GM12801 (cell line): ENCODE measurements around the gene DHRS4.
"Not testable (repeated sequence)": the region's sequence is repeated elsewhere in the genome, so short reads cannot be mapped to it uniquely, and the experiment has no call there.

Source experiments
- TF ChIP-seq, protein P1 (sequence below): IDR thresholded peaks from one replicate; pipeline ENCODE4 v1.5.1; 2011; ENCODE audit warnings: control low read depth; ENCODE audit not compliant: insufficient read length; ENCODE audit errors: extremely low read depth

The DHRS4 gene

GRCh38 chr14:23941230-23941629, 12.3 kb upstream of the DHRS4 start:
- TF ChIP-seq, protein P1, sequence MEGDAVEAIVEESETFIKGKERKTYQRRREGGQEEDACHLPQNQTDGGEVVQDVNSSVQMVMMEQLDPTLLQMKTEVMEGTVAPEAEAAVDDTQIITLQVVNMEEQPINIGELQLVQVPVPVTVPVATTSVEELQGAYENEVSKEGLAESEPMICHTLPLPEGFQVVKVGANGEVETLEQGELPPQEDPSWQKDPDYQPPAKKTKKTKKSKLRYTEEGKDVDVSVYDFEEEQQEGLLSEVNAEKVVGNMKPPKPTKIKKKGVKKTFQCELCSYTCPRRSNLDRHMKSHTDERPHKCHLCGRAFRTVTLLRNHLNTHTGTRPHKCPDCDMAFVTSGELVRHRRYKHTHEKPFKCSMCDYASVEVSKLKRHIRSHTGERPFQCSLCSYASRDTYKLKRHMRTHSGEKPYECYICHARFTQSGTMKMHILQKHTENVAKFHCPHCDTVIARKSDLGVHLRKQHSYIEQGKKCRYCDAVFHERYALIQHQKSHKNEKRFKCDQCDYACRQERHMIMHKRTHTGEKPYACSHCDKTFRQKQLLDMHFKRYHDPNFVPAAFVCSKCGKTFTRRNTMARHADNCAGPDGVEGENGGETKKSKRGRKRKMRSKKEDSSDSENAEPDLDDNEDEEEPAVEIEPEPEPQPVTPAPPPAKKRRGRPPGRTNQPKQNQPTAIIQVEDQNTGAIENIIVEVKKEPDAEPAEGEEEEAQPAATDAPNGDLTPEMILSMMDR = no peak

GRCh38 chr14:23941669-23942068, 11.9 kb upstream of the DHRS4 start:
- TF ChIP-seq, protein P1 = no peak

DNA sequence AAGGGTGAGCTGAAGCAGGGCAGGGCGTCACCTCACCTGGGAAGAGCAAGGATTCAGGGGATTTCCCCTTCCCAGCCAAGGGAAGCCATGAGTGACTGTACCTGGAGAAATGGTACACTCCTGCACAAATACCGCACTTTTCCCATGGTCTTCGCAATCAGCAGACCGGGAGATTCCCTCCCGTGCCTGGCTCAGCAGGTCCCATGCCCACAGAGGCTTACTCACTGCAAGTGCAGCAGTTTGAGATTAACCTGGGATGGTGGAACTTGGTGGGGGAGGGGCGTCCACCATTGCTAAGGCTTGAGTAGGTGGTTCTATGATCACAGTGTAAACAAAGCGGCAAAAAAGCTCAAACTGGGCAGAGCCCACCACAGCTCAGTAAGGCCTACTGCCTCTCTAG, 11.0 kb upstream of the DHRS4 start:
- TF ChIP-seq, protein P1 = no peak

DNA sequence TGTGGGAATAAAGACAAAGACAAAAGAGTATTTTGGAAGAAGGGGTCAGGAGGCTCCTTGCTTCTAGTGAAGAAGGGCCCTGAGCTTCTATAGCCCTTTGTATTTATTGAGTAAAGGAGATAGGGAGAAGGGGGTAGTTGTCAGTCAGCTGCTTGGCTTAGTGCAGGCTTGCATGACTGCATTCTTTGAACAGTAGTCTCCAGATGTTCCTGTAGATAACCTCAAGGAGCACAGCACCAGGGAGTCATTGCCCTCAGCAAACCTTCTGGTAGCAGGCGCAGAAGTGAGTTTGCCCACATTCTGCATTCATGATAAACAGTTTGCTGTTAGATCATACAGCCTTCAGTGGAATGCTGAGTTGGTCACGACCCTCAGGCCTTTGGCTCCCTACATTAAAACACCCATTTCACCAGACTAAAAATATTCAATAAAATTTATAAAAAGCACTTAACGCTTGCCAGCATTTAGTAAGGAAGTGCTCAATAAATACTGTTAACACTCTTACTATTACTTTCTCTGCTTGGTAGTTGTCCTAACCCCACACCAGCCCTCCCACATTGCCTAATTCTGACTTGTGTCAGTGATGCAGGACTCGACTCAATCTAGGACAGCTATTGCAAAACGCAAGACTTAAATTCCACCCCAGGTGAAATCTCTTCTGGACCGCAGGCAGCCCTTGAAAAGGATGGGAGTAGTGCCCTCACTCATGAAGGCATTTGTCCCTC, 3.0 kb upstream of the DHRS4 start:
- TF ChIP-seq, protein P1 = no peak

- TF ChIP-seq, protein P1 = no peak
Measured at GRCh38 chr14:23951590-23952201, 1.9 kb upstream of the DHRS4 start.

GRCh38 chr14:23984891-23985602, 31.5 kb downstream of the DHRS4 start:
- TF ChIP-seq, protein P1 = no peak

DNA sequence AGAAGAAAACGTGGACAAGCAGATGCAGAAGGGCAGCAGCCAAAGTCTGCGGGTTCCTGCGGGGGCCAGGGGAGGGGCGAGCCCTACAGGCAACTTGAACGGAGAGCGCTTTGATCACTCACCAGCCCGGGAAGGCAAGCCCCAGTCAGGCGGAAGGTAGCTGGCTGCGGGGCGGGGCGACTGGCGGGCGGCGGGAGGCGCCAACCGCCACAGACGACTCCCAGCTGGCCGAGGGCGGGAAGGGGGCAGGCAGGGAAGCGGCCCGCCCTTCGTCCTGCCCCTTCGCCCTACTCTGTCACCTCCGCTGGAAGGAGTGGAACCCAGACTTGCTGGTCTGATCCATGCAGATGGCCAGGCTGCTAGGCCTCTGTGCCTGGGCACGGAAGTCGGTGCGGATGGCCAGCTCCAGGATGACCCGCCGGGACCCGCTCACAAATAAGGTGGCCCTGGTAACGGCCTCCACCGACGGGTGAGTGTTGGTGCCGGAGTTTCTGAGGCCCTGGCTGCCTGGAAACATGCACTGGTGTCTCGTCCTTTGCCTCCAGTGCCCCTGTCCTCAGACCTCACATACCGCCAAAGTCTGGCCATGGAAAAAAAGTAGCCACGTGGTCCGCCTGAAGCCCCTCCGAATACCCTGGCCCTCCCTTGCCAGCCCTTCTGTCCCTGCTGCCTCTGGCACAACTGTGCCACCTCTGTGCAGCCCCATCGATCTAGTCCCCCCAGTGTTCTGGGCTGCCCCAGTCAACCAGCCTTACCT, 35.2 kb downstream of the DHRS4 start, which contains the start of gene DHRS4L2:
Gene DHRS4L2 (plus strand): TSS at position 323 of the 757 bp plus-strand sequence. CDS start 19 bp downstream, at position 342.
- TF ChIP-seq, protein P1 = not testable (repeated sequence)
